ENCODE measurements around the gene NAGS. TPM values are rescaled to one million over a fixed set of nuclear protein-coding genes. Genes with fewer than 3 reads are reported as not detected.
"Not testable (repeated sequence)": the region's sequence is repeated elsewhere in the genome, so short reads cannot be mapped to it uniquely, and the experiment has no call there.

Gene NAGS
- 0.08 TPM for polyA plus RNA-seq (2013)

- 10% methylated on average over 23 of the region's 25 CpGs for WGBS (ENCODE audit: insufficient coverage)
- H3K4me1 ChIP-seq (ENCODE audit: control extremely low read depth in 1 of 4, control insufficient read depth in 4 of 4, insufficient read depth in 4 of 4, low read length in 3 of 4) = peaks cover 0 to 41% (median 39%) of the 10 kb centered on the region in 4 experiments
- POLR2A ChIA-PET = no interaction called here
- peak in 2 of 3 donors; percentile 57 to 68 for DNase-seq
- H3K4me3 ChIP-seq (ENCODE audit: control insufficient read depth in 1 of 7, extremely low read depth in 1 of 7, insufficient read depth in 4 of 7, low read depth in 2 of 7, low read length in 6 of 7) = peak within 1 kb of the TSS in 3 of 7 experiments; percentile 36 to 70 (median 49)
- H3K27ac ChIP-seq (ENCODE audit: insufficient read depth in 1 of 2, low read depth in 1 of 2, low read length in 2 of 2, poor library complexity in 1 of 2, severe bottlenecking in 2 of 2) = no peak within 1 kb of the TSS
- H3K9me3 ChIP-seq (ENCODE audit: control extremely low read depth in 1 of 5, control insufficient read depth in 4 of 5, insufficient read depth in 2 of 5, low read depth in 1 of 5, low read length in 4 of 5) = no peaks in the 10 kb centered on the region
- H3K36me3 ChIP-seq (ENCODE audit: control insufficient read depth in 4 of 4, insufficient read depth in 4 of 4, low read length in 3 of 4) = peaks cover 0 to under 1% (median 0%) of the 10 kb centered on the region in 4 experiments
- CTCF ChIA-PET = interaction anchor here (0.6 to 1.8 kb wide), 4 partner anchors 8 to 86 kb away, joined by 3 to 4 read pairs (median 3); no protein-coding TSS in a partner anchor
- H3K27me3 ChIP-seq (replicated peaks in 2 of 5; ENCODE audit: control insufficient read depth in 4 of 5, insufficient read depth in 5 of 5, low read length in 4 of 5) = peaks cover 2 to 68% (median 26%) of the 10 kb centered on the region in 5 experiments
These were observed at the start of gene NAGS for GRCh38 chr17:44004077-44004760. NAGS (plus strand) TSS chr17:44004622; CDS start chr17:44004664, 42 bp downstream.

GRCh38 chr17:43956222-43956621 lies 48.2 kb upstream of the NAGS start:
- Histone ChIP-seq H3K27me3 (replicated peaks in 2 of 5; ENCODE audit: control insufficient read depth in 4 of 5, insufficient read depth in 5 of 5, low read length in 4 of 5) (peaks cover 0 to 31% (median 20%) of the 10 kb centered on the region in 5 experiments), H3K36me3 (ENCODE audit: control insufficient read depth in 4 of 4, insufficient read depth in 4 of 4, low read length in 3 of 4) (no peaks in the 10 kb centered on the region), H3K4me3 (ENCODE audit: control insufficient read depth in 1 of 7, extremely low read depth in 1 of 7, insufficient read depth in 4 of 7, low read depth in 2 of 7, low read length in 6 of 7) (no peak overlapping the region), H3K27ac (ENCODE audit: insufficient read depth in 1 of 2, low read depth in 1 of 2, low read length in 2 of 2, poor library complexity in 1 of 2, severe bottlenecking in 2 of 2) (no peak overlapping the region), H3K4me1 (ENCODE audit: control extremely low read depth in 1 of 4, control insufficient read depth in 4 of 4, insufficient read depth in 4 of 4, low read length in 3 of 4) (peaks cover 0 to 13% (median 5%) of the 10 kb centered on the region in 4 experiments), H3K9me3 (ENCODE audit: control extremely low read depth in 1 of 5, control insufficient read depth in 4 of 5, insufficient read depth in 2 of 5, low read depth in 1 of 5, low read length in 4 of 5) (no peaks in the 10 kb centered on the region)
- CTCF ChIA-PET = no interaction called here
- DNase-seq = no peak
- WGBS (ENCODE audit: insufficient coverage) = 98% methylated on average over 4 of the region's 8 CpGs
- POLR2A ChIA-PET = interaction anchor here (0.6 kb wide), 1 partner anchor 37 kb away, joined by 4 read pairs; no protein-coding TSS in a partner anchor

- DNase-seq = no peak
- no peaks in the 10 kb centered on the region for H3K36me3 ChIP-seq (ENCODE audit: control insufficient read depth in 4 of 4, insufficient read depth in 4 of 4, low read length in 3 of 4)
- ChIA-PET CTCF (interaction anchor here (0.8 to 2.6 kb wide), 4 partner anchors 10 to 24 kb away, joined by 3 to 11 read pairs (median 4); no protein-coding TSS in a partner anchor), POLR2A (no interaction called here)
- 89% methylated on average over 1 of the region's 2 CpGs for WGBS (ENCODE audit: insufficient coverage)
- H3K27me3 ChIP-seq (replicated peaks in 2 of 5; ENCODE audit: control insufficient read depth in 4 of 5, insufficient read depth in 5 of 5, low read length in 4 of 5) = peaks cover 0 to 14% (median 10%) of the 10 kb centered on the region in 5 experiments
- H3K27ac ChIP-seq (ENCODE audit: insufficient read depth in 1 of 2, low read depth in 1 of 2, low read length in 2 of 2, poor library complexity in 1 of 2, severe bottlenecking in 2 of 2) = no peak overlapping the region
- no peak overlapping the region for H3K4me3 ChIP-seq (ENCODE audit: control insufficient read depth in 1 of 7, extremely low read depth in 1 of 7, insufficient read depth in 4 of 7, low read depth in 2 of 7, low read length in 6 of 7)
- H3K4me1 ChIP-seq (ENCODE audit: control extremely low read depth in 1 of 4, control insufficient read depth in 4 of 4, insufficient read depth in 4 of 4, low read length in 3 of 4) = no peaks in the 10 kb centered on the region
- no peaks in the 10 kb centered on the region for H3K9me3 ChIP-seq (ENCODE audit: control extremely low read depth in 1 of 5, control insufficient read depth in 4 of 5, insufficient read depth in 2 of 5, low read depth in 1 of 5, low read length in 4 of 5)
These were observed 45.6 kb upstream of the NAGS start for GRCh38 chr17:43958748-43959352.

- not testable (repeated sequence) for DNase-seq; H3K4me1 ChIP-seq (ENCODE audit: control extremely low read depth in 1 of 4, control insufficient read depth in 4 of 4, insufficient read depth in 4 of 4, low read length in 3 of 4); H3K27me3 ChIP-seq (replicated peaks in 2 of 5; ENCODE audit: control insufficient read depth in 4 of 5, insufficient read depth in 5 of 5, low read length in 4 of 5); H3K27ac ChIP-seq (ENCODE audit: insufficient read depth in 1 of 2, low read depth in 1 of 2, low read length in 2 of 2, poor library complexity in 1 of 2, severe bottlenecking in 2 of 2); H3K9me3 ChIP-seq (ENCODE audit: control extremely low read depth in 1 of 5, control insufficient read depth in 4 of 5, insufficient read depth in 2 of 5, low read depth in 1 of 5, low read length in 4 of 5); H3K4me3 ChIP-seq (ENCODE audit: control insufficient read depth in 1 of 7, extremely low read depth in 1 of 7, insufficient read depth in 4 of 7, low read depth in 2 of 7, low read length in 6 of 7); H3K36me3 ChIP-seq (ENCODE audit: control insufficient read depth in 4 of 4, insufficient read depth in 4 of 4, low read length in 3 of 4)
- 98% methylated on average over 6 of the region's 6 CpGs for WGBS (ENCODE audit: insufficient coverage)
- ChIA-PET CTCF (interaction anchor here (0.8 to 1.6 kb wide), 4 partner anchors 15 to 43 kb away, joined by 3 to 4 read pairs (median 4); partner anchors contain the start of gene NAGS), POLR2A (interaction anchor here (0.6 kb wide), 1 partner anchor 1178 kb away, joined by 4 read pairs; no protein-coding TSS in a partner anchor)
These were observed 43.1 kb upstream of the NAGS start for GRCh38 chr17:43961292-43961691.

GRCh38 chr17:43961954-43962353 lies 42.5 kb upstream of the NAGS start:
- 100% methylated on average over 1 of the region's 2 CpGs for WGBS (ENCODE audit: insufficient coverage)
- CTCF ChIA-PET = interaction anchor here (0.8 to 1.6 kb wide), 5 partner anchors 10 to 42 kb away, joined by 3 to 4 read pairs (median 4); partner anchors contain the start of gene NAGS
- H3K27ac ChIP-seq (ENCODE audit: insufficient read depth in 1 of 2, low read depth in 1 of 2, low read length in 2 of 2, poor library complexity in 1 of 2, severe bottlenecking in 2 of 2) = no peak overlapping the region
- POLR2A ChIA-PET = no interaction called here
- H3K4me3 ChIP-seq (ENCODE audit: control insufficient read depth in 1 of 7, extremely low read depth in 1 of 7, insufficient read depth in 4 of 7, low read depth in 2 of 7, low read length in 6 of 7) = no peak overlapping the region
- no peaks in the 10 kb centered on the region for H3K4me1 ChIP-seq (ENCODE audit: control extremely low read depth in 1 of 4, control insufficient read depth in 4 of 4, insufficient read depth in 4 of 4, low read length in 3 of 4)
- DNase-seq = no peak
- H3K9me3 ChIP-seq (ENCODE audit: control extremely low read depth in 1 of 5, control insufficient read depth in 4 of 5, insufficient read depth in 2 of 5, low read depth in 1 of 5, low read length in 4 of 5) = no peaks in the 10 kb centered on the region
- no peaks in the 10 kb centered on the region for H3K36me3 ChIP-seq (ENCODE audit: control insufficient read depth in 4 of 4, insufficient read depth in 4 of 4, low read length in 3 of 4)
- peaks cover 0 to 5% (median 3%) of the 10 kb centered on the region in 5 experiments for H3K27me3 ChIP-seq (replicated peaks in 2 of 5; ENCODE audit: control insufficient read depth in 4 of 5, insufficient read depth in 5 of 5, low read length in 4 of 5)

GRCh38 chr17:43962479-43962878 lies 41.9 kb upstream of the NAGS start:
- H3K27me3 ChIP-seq (replicated peaks in 2 of 5; ENCODE audit: control insufficient read depth in 4 of 5, insufficient read depth in 5 of 5, low read length in 4 of 5) = peaks cover 0 to 5% (median 3%) of the 10 kb centered on the region in 5 experiments
- no peaks in the 10 kb centered on the region for H3K4me1 ChIP-seq (ENCODE audit: control extremely low read depth in 1 of 4, control insufficient read depth in 4 of 4, insufficient read depth in 4 of 4, low read length in 3 of 4)
- H3K27ac ChIP-seq (ENCODE audit: insufficient read depth in 1 of 2, low read depth in 1 of 2, low read length in 2 of 2, poor library complexity in 1 of 2, severe bottlenecking in 2 of 2) = no peak overlapping the region
- H3K36me3 ChIP-seq (ENCODE audit: control insufficient read depth in 4 of 4, insufficient read depth in 4 of 4, low read length in 3 of 4) = no peaks in the 10 kb centered on the region
- CTCF ChIA-PET = interaction anchor here (1.4 to 1.6 kb wide), 2 partner anchors 10 to 23 kb away, joined by 4 read pairs; no protein-coding TSS in a partner anchor
- H3K9me3 ChIP-seq (ENCODE audit: control extremely low read depth in 1 of 5, control insufficient read depth in 4 of 5, insufficient read depth in 2 of 5, low read depth in 1 of 5, low read length in 4 of 5) = no peaks in the 10 kb centered on the region
- no peak overlapping the region for H3K4me3 ChIP-seq (ENCODE audit: control insufficient read depth in 1 of 7, extremely low read depth in 1 of 7, insufficient read depth in 4 of 7, low read depth in 2 of 7, low read length in 6 of 7)
- POLR2A ChIA-PET = no interaction called here
- 76% methylated on average over 5 of the region's 7 CpGs for WGBS (ENCODE audit: insufficient coverage)
- no peak for DNase-seq

GRCh38 chr17:43966276-43966675 lies 38.1 kb upstream of the NAGS start:
- CTCF ChIA-PET = interaction anchor here (0.5 kb wide), 1 partner anchor 415 kb away, joined by 3 read pairs; no protein-coding TSS in a partner anchor
- WGBS (ENCODE audit: insufficient coverage) = 88% methylated on average over 1 of the region's 3 CpGs
- no peak for DNase-seq

More at GRCh38 chr17:43966276-43966675, 38.1 kb upstream of the NAGS start:
- no peaks in the 10 kb centered on the region for H3K36me3 ChIP-seq (ENCODE audit: control insufficient read depth in 4 of 4, insufficient read depth in 4 of 4, low read length in 3 of 4)
- H3K27me3 ChIP-seq (replicated peaks in 2 of 5; ENCODE audit: control insufficient read depth in 4 of 5, insufficient read depth in 5 of 5, low read length in 4 of 5) = peaks cover 0 to 5% (median 2%) of the 10 kb centered on the region in 5 experiments
- H3K4me1 ChIP-seq (ENCODE audit: control extremely low read depth in 1 of 4, control insufficient read depth in 4 of 4, insufficient read depth in 4 of 4, low read length in 3 of 4) = no peaks in the 10 kb centered on the region
- H3K9me3 ChIP-seq (ENCODE audit: control extremely low read depth in 1 of 5, control insufficient read depth in 4 of 5, insufficient read depth in 2 of 5, low read depth in 1 of 5, low read length in 4 of 5) = no peaks in the 10 kb centered on the region
- H3K27ac ChIP-seq (ENCODE audit: insufficient read depth in 1 of 2, low read depth in 1 of 2, low read length in 2 of 2, poor library complexity in 1 of 2, severe bottlenecking in 2 of 2) = no peak overlapping the region
- POLR2A ChIA-PET = no interaction called here
- H3K4me3 ChIP-seq (ENCODE audit: control insufficient read depth in 1 of 7, extremely low read depth in 1 of 7, insufficient read depth in 4 of 7, low read depth in 2 of 7, low read length in 6 of 7) = no peak overlapping the region
